SHP77 (cell line): ENCODE data around the gene PSAPL1.
"Not testable (repeated sequence)": the region's sequence is repeated elsewhere in the genome, so short reads cannot be mapped to it uniquely, and the experiment has no call there.

Experiments
- DNase-seq, 2 experiments: peaks; one replicate each; lab custom pipeline; 2025; lab: John Stamatoyannopoulos, UW

PSAPL1 gene

GRCh38 chr4:7458066-7458425, 23.3 kb upstream of the PSAPL1 start:
- DNase-seq, result no peak

GRCh38 chr4:7457201-7458065, 22.7 kb upstream of the PSAPL1 start:
- DNase-seq, result no peak

GRCh38 chr4:7452802-7453201, 18.1 kb upstream of the PSAPL1 start:
- DNase-seq, result not testable (repeated sequence)

GRCh38 chr4:7451800-7452199, 17.1 kb upstream of the PSAPL1 start:
- no peak for DNase-seq

- no peak for DNase-seq
Measured at GRCh38 chr4:7451434-7451789, 16.7 kb upstream of the PSAPL1 start.

- no peak for DNase-seq
Measured at GRCh38 chr4:7450775-7451433, 16.2 kb upstream of the PSAPL1 start.

- DNase-seq, result no peak
Measured at GRCh38 chr4:7448036-7448435, 13.3 kb upstream of the PSAPL1 start.

- DNase-seq, result no peak
Measured at GRCh38 chr4:7447236-7447635, 12.5 kb upstream of the PSAPL1 start.

- DNase-seq, result no peak
Measured at GRCh38 chr4:7444731-7445130, 10.0 kb upstream of the PSAPL1 start.

GRCh38 chr4:7444314-7444713, 9.6 kb upstream of the PSAPL1 start:
- DNase-seq, result no peak

GRCh38 chr4:7442574-7443162, 7.9 kb upstream of the PSAPL1 start:
- DNase-seq, result no peak

- no peak for DNase-seq
Measured at GRCh38 chr4:7441201-7441600, 6.5 kb upstream of the PSAPL1 start.

- DNase-seq, result no peak
Measured at GRCh38 chr4:7439699-7440098, 5.0 kb upstream of the PSAPL1 start.

- DNase-seq, result no peak
Measured at GRCh38 chr4:7436256-7436655, 1.5 kb upstream of the PSAPL1 start.

GRCh38 chr4:7435471-7436061, 836 bp upstream of the PSAPL1 start:
- no peak for DNase-seq

- no peak for DNase-seq
Measured at GRCh38 chr4:7434141-7434765, 477 bp downstream of the PSAPL1 start.

- DNase-seq, result no peak
Measured at GRCh38 chr4:7433376-7434140, 1.2 kb downstream of the PSAPL1 start.

GRCh38 chr4:7432531-7433375, 2.0 kb downstream of the PSAPL1 start:
- DNase-seq, result no peak

GRCh38 chr4:7431696-7432530, 2.8 kb downstream of the PSAPL1 start:
- no peak for DNase-seq
